Activated naive CD8-positive, alpha-beta T cell treated with anti-CD3 and anti-CD28 coated beads for 36 hours (primary cell): ENCODE results near the gene SLITRK1. TPM values are rescaled to one million over a fixed set of nuclear protein-coding genes. Genes with fewer than 3 reads are reported as not detected.
A peak's percentile ranks its signal among the peaks of the same experiment; 100 is the strongest.

ENCODE experiments used
- DNase-seq: peaks from one replicate; pipeline ENCODE4 v3.0.0; 2021
- H3K27ac Mint-ChIP-seq: one replicate; pipeline ENCODE4 v1.8.0; 2022; ENCODE audit warnings: mild to moderate bottlenecking, moderate library complexity, mixed read lengths
- H3K27me3 Mint-ChIP-seq: one replicate; pipeline ENCODE4 v1.8.0; 2022; ENCODE audit warnings: mild to moderate bottlenecking, mixed read lengths
- H3K36me3 Mint-ChIP-seq: one replicate; pipeline ENCODE4 v1.8.0; 2021; ENCODE audit warnings: mild to moderate bottlenecking, mixed read lengths
- H3K4me1 Mint-ChIP-seq: one replicate; pipeline ENCODE4 v1.8.0; 2021; ENCODE audit warnings: mixed read lengths
- H3K4me3 Mint-ChIP-seq: one replicate; pipeline ENCODE4 v1.8.0; 2022; ENCODE audit warnings: mild to moderate bottlenecking, moderate library complexity, mixed read lengths
- H3K9me3 Mint-ChIP-seq: one replicate; pipeline ENCODE4 v1.8.0; 2022; ENCODE audit warnings: mixed read lengths
- total RNA-seq, 2 experiments: library from RNA; stranded (reverse); gene quantifications; one replicate each; pipeline ENCODE4 v1.2.3, GENCODE V29; 2021

Gene SLITRK1, protein sequence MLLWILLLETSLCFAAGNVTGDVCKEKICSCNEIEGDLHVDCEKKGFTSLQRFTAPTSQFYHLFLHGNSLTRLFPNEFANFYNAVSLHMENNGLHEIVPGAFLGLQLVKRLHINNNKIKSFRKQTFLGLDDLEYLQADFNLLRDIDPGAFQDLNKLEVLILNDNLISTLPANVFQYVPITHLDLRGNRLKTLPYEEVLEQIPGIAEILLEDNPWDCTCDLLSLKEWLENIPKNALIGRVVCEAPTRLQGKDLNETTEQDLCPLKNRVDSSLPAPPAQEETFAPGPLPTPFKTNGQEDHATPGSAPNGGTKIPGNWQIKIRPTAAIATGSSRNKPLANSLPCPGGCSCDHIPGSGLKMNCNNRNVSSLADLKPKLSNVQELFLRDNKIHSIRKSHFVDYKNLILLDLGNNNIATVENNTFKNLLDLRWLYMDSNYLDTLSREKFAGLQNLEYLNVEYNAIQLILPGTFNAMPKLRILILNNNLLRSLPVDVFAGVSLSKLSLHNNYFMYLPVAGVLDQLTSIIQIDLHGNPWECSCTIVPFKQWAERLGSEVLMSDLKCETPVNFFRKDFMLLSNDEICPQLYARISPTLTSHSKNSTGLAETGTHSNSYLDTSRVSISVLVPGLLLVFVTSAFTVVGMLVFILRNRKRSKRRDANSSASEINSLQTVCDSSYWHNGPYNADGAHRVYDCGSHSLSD
- total RNA-seq, result not detected

DNA sequence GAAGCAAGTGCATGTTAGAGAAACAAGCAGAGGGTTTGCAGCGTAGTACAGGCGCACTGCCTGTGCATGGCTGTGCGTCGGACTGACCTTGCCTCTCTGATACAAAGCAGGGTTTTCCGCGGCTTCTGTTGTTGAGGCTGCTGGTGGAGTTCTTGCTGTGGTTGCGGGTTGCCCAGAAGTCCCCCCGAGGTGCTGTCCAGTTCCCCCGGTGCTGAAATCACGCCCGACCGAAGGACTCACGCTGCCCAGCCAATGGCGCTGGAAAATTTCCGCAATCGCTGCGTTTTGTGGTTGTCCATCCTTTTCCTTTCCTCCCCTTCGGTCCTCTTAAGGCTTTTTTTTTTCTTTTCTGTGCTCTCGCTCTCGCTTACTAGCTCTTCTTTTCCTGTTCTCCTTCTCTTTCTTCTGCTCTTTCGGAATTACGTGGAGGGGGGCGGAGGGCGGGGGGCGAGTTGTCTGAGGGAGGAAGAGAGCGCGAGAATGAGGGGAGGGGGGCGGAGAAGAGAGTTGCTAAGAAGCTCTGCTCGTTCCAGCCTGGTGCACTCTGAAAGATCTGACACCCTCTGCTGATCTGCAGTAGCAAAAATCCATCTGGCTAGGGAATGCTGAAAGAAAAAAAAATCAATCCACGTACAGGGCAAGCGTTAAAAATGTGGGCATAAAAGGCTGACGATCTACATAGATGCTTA is at the start of gene SLITRK1:
SLITRK1 (minus strand) TSS at position 558 of the 689 bp plus-strand sequence. CDS start 967 bp downstream, outside the sequence.
- Mint-ChIP-seq H3K4me1 (peaks cover 17% of the 10 kb centered on the region), H3K9me3 (peaks cover 2% of the 10 kb centered on the region), H3K36me3 (no peaks in the 10 kb centered on the region), H3K27me3 (peaks cover 77% of the 10 kb centered on the region), H3K27ac (no peak within 1 kb of the TSS), H3K4me3 (no peak within 1 kb of the TSS)
- peak; percentile 32 for DNase-seq

DNA sequence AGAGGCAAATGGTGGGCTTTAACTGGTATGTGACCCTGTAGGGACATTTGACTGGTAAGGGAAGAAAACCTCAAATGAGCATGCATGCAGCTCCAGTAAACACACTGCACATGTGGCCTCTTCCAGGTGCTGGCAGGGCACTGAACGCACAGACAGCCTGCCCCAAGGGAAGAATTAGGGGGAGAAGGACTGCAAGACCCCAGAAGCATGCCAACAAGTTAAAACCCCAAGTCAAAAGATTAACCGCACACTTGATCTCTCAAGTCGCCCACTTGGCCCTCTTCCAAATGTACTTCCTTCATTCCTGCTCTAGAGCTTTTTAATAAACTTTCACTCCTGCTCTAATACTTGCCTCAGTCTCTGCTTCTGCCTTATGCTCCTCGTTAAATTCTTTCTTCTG is 46.9 kb upstream of the SLITRK1 start:
- no peak overlapping the region for H3K4me3 Mint-ChIP-seq
- H3K9me3 Mint-ChIP-seq, result no peaks in the 10 kb centered on the region
- DNase-seq, result no peak
- H3K4me1 Mint-ChIP-seq, result no peaks in the 10 kb centered on the region
- H3K27ac Mint-ChIP-seq, result no peak overlapping the region
- H3K36me3 Mint-ChIP-seq, result no peaks in the 10 kb centered on the region
- H3K27me3 Mint-ChIP-seq, result peaks cover 4% of the 10 kb centered on the region

DNA sequence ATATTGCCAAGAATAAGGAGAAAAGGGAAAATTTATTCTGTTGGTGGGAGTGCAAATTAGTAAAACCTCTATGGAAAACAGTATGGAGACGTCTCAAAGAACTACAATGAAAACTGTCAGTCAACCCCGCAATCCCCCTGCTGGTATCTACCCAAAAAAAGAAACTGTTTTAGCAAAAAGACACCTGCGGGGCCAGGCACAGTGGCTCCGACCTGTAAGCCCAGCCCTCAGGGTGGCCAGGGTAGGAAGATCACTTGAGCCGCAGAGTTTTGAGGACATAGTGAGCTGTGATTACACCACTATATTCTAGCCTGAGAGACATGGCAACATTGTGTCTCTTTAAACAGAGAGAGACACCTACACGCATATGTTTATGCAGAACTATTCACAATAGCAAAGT is 37.5 kb upstream of the SLITRK1 start:
- no peak overlapping the region for H3K4me3 Mint-ChIP-seq
- DNase-seq, result no peak
- no peaks in the 10 kb centered on the region for H3K9me3 Mint-ChIP-seq
- H3K27me3 Mint-ChIP-seq, result peaks cover 7% of the 10 kb centered on the region
- H3K27ac Mint-ChIP-seq, result no peak overlapping the region
- no peaks in the 10 kb centered on the region for H3K36me3 Mint-ChIP-seq
- H3K4me1 Mint-ChIP-seq, result no peaks in the 10 kb centered on the region

- Mint-ChIP-seq H3K27me3 (peaks cover 13% of the 10 kb centered on the region), H3K4me1 (no peaks in the 10 kb centered on the region), H3K36me3 (no peaks in the 10 kb centered on the region), H3K27ac (no peak overlapping the region), H3K9me3 (no peaks in the 10 kb centered on the region), H3K4me3 (no peak overlapping the region)
- DNase-seq, result no peak
Measured at GRCh38 chr13:83914368-83914767, 32.1 kb upstream of the SLITRK1 start.

DNA sequence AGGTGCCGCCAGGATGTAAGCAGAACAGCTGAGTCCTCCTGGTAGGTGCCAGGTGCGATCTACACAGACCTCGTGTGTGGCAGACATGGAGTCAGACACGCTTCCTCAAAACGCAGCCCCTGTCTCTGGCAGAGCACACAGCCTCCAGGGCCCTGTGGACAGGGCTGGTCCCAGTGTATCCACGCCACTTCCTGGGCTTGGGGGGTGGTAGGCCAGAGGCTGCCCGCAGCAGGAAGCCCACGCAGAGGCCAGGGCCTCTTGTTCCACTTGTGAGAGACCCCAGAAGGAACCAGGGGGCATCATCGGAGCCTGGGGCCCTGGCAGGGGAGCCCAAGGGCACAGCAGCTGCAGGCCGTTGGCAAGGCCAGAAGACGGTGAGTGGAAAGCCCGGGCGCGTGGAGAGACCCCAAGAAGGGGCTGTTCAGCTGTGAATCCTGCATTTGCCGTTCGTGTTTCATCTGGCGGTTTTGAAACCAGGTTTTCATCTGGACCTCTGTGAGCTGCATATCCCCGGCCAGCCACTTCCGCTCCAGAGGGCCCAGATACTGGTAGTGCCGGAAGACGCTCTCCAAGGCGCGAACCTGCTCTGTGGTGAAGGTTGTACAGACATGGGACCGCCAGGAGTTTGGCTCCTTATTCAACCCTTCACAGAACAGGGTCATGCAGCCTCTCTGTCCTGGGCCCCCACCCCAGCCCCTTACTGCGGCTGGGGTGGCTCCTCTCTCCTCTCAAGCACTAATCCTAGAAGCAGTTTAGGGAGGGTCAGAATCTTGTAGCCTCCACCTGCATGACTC is 25.1 kb upstream of the SLITRK1 start:
- peaks cover 6% of the 10 kb centered on the region for H3K27me3 Mint-ChIP-seq
- peaks cover 2% of the 10 kb centered on the region for H3K4me1 Mint-ChIP-seq
- no peaks in the 10 kb centered on the region for H3K9me3 Mint-ChIP-seq
- H3K27ac Mint-ChIP-seq, result no peak overlapping the region
- DNase-seq, result no peak
- no peaks in the 10 kb centered on the region for H3K36me3 Mint-ChIP-seq
- no peak overlapping the region for H3K4me3 Mint-ChIP-seq

DNA sequence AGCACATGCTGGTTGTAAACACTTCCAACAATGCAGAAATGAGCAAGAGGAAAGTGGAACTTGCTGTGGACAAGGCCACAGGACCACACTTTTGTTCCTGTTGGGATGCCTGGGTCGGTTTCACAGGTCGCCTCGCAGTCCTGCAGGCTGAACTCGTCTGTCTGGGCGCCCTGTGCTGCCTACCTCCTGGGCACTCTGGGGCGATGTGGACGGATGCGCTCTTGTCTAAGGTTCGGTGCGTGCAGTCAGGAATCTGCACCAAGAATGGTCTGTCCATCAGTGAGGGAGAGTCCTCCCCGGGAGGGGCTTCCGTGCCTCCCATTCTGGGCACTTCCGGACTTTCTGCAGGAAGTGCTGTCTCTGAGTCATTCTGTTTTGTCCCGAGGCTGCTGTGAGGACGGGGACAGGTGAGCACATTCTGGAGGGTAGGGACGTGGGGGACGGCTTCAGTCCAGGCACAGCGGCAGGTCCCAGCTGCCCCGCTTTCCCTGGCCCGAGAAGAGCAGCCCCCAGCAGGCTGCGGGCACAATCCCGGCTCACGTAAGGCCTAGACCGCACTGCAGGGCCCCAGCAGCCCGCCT is 24.1 kb upstream of the SLITRK1 start:
- Mint-ChIP-seq H3K4me1 (peaks cover 2% of the 10 kb centered on the region), H3K9me3 (no peaks in the 10 kb centered on the region), H3K36me3 (no peaks in the 10 kb centered on the region), H3K27me3 (no peaks in the 10 kb centered on the region), H3K27ac (no peak overlapping the region), H3K4me3 (no peak overlapping the region)
- DNase-seq, result no peak

GRCh38 chr13:83905641-83906040 is 23.4 kb upstream of the SLITRK1 start:
- Mint-ChIP-seq H3K36me3 (no peaks in the 10 kb centered on the region), H3K27ac (no peak overlapping the region), H3K27me3 (no peaks in the 10 kb centered on the region), H3K4me1 (peaks cover 2% of the 10 kb centered on the region), H3K4me3 (no peak overlapping the region), H3K9me3 (no peaks in the 10 kb centered on the region)
- no peak for DNase-seq

- Mint-ChIP-seq H3K36me3 (no peaks in the 10 kb centered on the region), H3K4me1 (no peaks in the 10 kb centered on the region), H3K27me3 (no peaks in the 10 kb centered on the region), H3K9me3 (no peaks in the 10 kb centered on the region), H3K27ac (no peak overlapping the region), H3K4me3 (no peak overlapping the region)
- DNase-seq, result no peak
Measured at GRCh38 chr13:83895994-83896580, 13.8 kb upstream of the SLITRK1 start.

DNA sequence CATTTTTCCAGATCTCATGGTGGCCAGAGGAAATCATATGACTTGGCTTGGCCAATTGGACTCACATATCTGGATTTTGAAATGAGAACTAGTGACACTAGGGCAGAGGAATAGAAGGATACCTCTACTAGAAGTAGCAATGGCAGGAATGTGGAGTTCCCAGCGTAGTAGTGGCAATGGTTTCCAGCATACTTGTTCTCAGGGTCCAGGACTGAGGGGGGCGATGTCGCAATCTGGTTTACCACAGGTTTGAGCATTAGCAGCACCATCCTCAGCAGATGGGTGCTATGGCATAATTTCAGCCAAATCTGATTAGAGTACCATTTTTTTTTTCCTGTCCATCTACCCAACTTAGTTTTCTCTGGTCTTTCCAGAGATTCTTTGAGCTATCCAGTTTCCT is 8.1 kb upstream of the SLITRK1 start:
- Mint-ChIP-seq H3K9me3 (no peaks in the 10 kb centered on the region), H3K27ac (no peak overlapping the region), H3K36me3 (no peaks in the 10 kb centered on the region), H3K27me3 (peaks cover 3% of the 10 kb centered on the region), H3K4me3 (no peak overlapping the region), H3K4me1 (no peaks in the 10 kb centered on the region)
- no peak for DNase-seq

- H3K27me3 Mint-ChIP-seq, result peaks cover 62% of the 10 kb centered on the region
- peaks cover 13% of the 10 kb centered on the region for H3K4me1 Mint-ChIP-seq
- H3K9me3 Mint-ChIP-seq, result peaks cover 2% of the 10 kb centered on the region
- DNase-seq, result no peak
- H3K4me3 Mint-ChIP-seq, result no peak overlapping the region
- H3K27ac Mint-ChIP-seq, result no peak overlapping the region
- H3K36me3 Mint-ChIP-seq, result no peaks in the 10 kb centered on the region
Measured at GRCh38 chr13:83884141-83884540, 1.9 kb upstream of the SLITRK1 start.

DNA sequence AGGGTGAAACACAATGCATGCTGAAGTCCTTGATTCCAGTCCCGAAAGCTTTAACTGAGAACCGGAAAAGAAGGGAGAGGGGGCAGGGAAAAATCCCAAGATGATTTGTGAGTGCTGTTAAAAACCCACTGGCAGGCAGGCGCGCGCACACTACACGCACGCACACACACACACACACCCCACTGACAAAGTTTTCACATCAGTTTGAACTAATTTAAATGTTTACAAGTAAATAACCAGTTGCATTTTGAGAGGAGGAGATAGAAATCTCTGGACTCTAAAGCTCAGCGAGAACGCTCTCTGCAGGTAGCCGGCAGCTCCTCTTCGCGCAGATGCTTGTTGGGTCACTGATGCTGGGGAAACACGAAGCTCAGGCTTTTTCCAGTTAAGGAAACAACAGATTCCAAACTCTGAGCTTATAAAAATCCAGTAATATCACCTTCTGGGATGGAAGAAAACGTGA is 818 bp upstream of the SLITRK1 start:
- no peak overlapping the region for H3K27ac Mint-ChIP-seq
- no peaks in the 10 kb centered on the region for H3K36me3 Mint-ChIP-seq
- peaks cover 17% of the 10 kb centered on the region for H3K4me1 Mint-ChIP-seq
- no peak for DNase-seq
- peaks cover 2% of the 10 kb centered on the region for H3K9me3 Mint-ChIP-seq
- H3K4me3 Mint-ChIP-seq, result no peak overlapping the region
- peaks cover 73% of the 10 kb centered on the region for H3K27me3 Mint-ChIP-seq

GRCh38 chr13:83882606-83882959 is 309 bp upstream of the SLITRK1 start:
- Mint-ChIP-seq H3K4me1 (peaks cover 17% of the 10 kb centered on the region), H3K27me3 (peaks cover 76% of the 10 kb centered on the region), H3K9me3 (peaks cover 2% of the 10 kb centered on the region), H3K27ac (no peak overlapping the region), H3K36me3 (no peaks in the 10 kb centered on the region), H3K4me3 (no peak overlapping the region)
- DNase-seq, result no peak

DNA sequence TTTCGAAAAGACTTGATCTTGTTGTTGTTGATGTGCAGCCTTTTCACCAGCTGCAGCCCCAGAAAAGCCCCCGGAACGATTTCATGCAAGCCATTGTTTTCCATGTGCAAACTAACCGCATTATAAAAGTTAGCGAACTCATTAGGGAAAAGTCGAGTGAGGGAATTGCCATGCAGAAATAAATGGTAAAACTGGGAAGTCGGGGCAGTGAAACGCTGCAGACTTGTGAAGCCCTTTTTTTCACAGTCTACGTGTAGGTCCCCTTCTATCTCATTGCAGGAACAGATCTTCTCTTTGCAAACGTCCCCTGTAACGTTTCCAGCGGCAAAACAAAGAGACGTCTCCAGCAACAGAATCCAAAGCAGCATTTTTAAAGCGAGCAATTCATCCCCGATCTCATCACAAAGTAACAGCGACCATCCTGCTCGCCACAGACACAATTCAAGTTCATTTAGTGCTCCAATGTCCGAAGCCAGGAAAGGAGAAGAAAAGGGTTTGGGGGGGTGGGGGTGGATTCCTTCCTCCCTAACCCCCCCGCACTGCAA is 1.1 kb downstream of the SLITRK1 start:
- no peaks in the 10 kb centered on the region for H3K36me3 Mint-ChIP-seq
- no peak overlapping the region for H3K27ac Mint-ChIP-seq
- DNase-seq, result no peak
- H3K4me1 Mint-ChIP-seq, result peaks cover 19% of the 10 kb centered on the region
- peaks cover 77% of the 10 kb centered on the region for H3K27me3 Mint-ChIP-seq
- H3K9me3 Mint-ChIP-seq, result peaks cover 4% of the 10 kb centered on the region
- H3K4me3 Mint-ChIP-seq, result no peak overlapping the region
